ENCODE measurements around the gene DRG2.

Gene DRG2

DNA sequence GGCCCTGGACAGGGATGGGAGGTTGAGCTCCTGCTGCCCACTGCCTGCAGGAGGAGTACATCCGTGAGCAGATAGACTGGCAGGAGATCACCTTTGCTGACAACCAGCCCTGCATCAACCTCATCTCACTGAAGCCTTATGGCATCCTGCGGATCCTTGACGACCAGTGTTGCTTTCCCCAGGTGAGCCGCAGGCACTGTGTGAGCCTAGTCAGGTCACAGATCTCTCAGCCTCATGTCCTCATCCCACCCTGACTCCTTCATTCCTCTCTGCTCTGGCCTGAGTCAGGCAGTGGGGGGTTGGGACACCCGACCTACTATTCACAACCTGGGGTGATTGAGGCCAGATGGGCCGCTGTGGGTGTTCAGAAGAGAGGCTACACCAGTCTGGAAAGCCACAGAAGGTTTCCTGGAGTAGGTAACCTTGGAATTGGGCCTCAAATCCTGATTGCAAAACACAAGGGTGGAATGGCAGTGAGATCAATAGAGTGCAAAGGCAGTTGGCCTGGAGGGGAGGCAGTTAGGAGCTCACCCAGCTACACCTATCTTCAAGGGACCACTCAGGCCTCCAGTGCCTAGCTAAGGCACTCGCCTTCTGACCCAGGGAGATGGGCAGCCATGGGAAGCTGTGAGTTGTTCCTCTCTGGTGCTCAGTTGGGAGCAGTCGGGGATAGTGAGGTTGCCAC, 50.5 kb downstream of the DRG2 start:
- TF ChIP-seq, protein P1, sequence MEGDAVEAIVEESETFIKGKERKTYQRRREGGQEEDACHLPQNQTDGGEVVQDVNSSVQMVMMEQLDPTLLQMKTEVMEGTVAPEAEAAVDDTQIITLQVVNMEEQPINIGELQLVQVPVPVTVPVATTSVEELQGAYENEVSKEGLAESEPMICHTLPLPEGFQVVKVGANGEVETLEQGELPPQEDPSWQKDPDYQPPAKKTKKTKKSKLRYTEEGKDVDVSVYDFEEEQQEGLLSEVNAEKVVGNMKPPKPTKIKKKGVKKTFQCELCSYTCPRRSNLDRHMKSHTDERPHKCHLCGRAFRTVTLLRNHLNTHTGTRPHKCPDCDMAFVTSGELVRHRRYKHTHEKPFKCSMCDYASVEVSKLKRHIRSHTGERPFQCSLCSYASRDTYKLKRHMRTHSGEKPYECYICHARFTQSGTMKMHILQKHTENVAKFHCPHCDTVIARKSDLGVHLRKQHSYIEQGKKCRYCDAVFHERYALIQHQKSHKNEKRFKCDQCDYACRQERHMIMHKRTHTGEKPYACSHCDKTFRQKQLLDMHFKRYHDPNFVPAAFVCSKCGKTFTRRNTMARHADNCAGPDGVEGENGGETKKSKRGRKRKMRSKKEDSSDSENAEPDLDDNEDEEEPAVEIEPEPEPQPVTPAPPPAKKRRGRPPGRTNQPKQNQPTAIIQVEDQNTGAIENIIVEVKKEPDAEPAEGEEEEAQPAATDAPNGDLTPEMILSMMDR (conservative IDR thresholded peaks at IDR 0.05; ENCODE audit: low read length) = no peak
- H3K4me3 ChIP-seq (ENCODE audit: low read length) = no peak overlapping the region
- DNase-seq (ENCODE audit: low read depth) = no peak

DNA sequence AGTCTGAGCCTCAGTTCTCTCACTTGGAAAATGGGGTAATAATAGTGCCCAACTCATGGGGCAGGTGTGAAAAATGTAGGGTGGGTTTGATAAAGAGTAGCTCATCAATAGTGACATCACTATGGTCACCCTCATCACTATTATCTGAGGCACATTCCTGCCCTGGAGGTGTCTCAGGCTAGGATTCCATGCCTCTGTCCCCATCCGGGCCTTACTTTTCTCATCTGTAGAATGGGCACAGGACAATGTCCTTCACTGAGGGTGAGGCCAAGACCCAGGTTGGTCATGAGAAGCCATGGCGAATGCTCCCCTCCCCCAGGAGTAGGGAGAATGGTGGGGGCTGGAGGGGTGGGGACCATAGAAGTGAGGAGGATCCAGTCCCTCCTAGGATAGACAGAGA, 51.3 kb downstream of the DRG2 start:
- TF ChIP-seq, protein P1 (conservative IDR thresholded peaks at IDR 0.05; ENCODE audit: low read length) = no peak
- no peak overlapping the region for H3K4me3 ChIP-seq (ENCODE audit: low read length)
- no peak for DNase-seq (ENCODE audit: low read depth)

DNA sequence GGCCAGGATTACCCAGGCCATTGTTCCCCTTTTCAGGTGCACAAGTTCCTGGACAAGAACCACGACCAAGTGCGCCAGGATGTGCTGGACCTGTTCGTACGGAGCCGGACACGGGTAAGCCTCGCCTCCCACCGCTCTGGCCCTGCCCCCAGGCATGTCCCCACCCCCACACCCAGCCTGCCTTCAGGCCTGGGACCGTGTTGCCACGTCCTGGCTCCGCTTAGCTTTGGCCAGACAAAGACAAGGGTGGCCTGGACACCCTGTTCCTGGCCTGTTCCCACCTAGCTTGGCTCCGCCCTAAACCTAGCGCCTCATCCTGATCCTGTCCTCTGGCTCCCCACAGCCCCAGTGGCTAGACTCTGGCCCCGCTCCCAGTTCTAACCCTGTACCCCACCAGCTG, 51.8 kb downstream of the DRG2 start:
- DNase-seq (ENCODE audit: low read depth) = no peak
- TF ChIP-seq, protein P1 (conservative IDR thresholded peaks at IDR 0.05; ENCODE audit: low read length) = no peak
- no peak overlapping the region for H3K4me3 ChIP-seq (ENCODE audit: low read length)

DNA sequence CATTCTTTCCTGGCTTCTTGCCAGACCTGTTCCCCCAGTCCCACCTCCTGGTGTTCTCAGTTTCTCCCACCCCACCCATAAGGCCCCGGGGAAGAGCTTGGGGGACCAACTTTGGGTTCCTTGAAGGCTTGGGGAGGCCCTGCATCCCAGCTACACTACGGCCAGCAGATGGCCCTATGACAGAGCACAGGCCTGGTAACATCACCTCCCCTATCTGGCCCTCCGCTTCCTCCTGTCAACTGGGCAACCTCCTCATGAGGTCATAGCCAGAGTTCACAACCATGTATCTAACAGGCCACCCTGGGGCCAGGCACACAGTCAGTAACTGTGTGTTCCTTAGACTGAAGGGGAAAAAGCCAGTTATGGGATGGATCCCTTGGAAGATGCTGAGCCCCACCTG, 52.2 kb downstream of the DRG2 start:
- DNase-seq (ENCODE audit: low read depth) = peak; percentile 10
- TF ChIP-seq, protein P1 (conservative IDR thresholded peaks at IDR 0.05; ENCODE audit: low read length) = peak; percentile 32
- no peak overlapping the region for H3K4me3 ChIP-seq (ENCODE audit: low read length)

DNA sequence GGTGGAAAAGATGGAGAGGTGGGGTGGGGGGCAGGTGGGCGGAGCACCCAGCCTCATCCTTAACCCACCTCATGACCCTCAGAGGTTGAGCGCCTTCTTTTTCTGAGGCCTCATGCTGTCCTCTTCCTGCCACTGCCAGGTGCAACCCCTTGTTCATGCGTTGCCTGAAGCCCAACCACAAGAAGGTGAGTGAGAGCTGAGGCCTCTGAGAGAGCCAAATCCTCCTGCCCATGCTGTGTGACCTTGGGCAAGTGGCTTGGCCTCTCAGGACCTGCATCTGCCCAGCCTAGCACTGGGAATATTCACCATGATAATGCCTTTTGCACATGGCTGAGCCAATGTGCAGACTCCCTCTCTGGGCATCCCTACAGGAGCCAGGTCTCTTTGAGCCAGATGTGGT, 52.9 kb downstream of the DRG2 start:
- no peak overlapping the region for H3K4me3 ChIP-seq (ENCODE audit: low read length)
- no peak for DNase-seq (ENCODE audit: low read depth)
- TF ChIP-seq, protein P1 (conservative IDR thresholded peaks at IDR 0.05; ENCODE audit: low read length) = no peak

DNA sequence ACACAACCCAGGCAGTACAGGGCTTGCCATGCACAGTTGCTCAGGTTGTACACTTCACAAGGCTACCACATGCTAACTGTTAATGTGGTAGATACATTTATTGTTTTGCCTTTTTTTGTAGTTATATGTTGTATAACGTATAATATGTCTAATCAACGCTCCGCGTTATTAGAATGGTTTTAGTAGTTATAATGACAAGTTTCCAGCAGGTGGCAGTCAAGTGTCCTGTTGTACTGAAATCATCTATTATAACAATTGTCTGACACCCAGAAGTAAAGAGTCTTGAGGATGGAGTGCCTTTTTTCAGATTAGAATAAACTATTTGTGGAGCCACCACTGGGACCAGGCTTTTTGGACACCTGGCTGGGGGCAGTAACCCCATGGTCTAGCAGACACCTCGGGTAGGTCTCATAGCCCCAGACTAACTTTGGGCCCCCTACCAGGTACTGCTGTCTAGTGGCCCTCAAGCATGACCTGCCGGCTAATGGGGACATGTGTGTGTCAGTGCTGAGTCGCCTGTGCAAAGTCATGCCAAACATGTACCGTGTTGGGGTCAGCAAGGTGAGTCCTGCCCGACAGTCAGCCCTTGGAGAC, 53.6 kb downstream of the DRG2 start:
- peak; percentile 52 for DNase-seq (ENCODE audit: low read depth)
- TF ChIP-seq, protein P1 (conservative IDR thresholded peaks at IDR 0.05; ENCODE audit: low read length) = peak; percentile 65
- H3K4me3 ChIP-seq (ENCODE audit: low read length) = no peak overlapping the region

DNA sequence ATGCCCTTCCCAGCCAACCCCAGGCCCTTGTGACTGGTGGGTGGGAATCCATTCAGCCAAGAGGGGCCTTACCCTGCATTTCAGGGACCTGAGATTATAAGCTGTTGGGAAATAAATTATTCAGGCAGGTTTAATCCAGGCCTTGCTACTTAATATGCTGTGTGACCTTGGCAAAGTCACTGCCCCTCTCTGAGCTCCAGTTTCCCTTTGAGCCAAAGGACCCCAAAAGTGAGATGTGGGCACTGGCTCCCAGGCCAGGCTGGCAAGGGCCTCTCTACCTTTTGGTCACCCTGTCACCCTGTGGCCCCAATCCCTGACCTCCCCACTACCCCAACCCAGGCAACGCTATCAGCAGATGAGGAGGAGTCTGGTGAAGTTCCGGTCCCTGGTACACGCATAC, 54.7 kb downstream of the DRG2 start:
- DNase-seq (ENCODE audit: low read depth) = no peak
- H3K4me3 ChIP-seq (ENCODE audit: low read length) = no peak overlapping the region
- TF ChIP-seq, protein P1 (conservative IDR thresholded peaks at IDR 0.05; ENCODE audit: low read length) = no peak

All from AG10803 (cell line).